ENCODE measurements around the gene ARHGAP15.

- TF ChIP-seq EZH2 (IDR thresholded peaks at IDR 0.05; ENCODE audit: low read length, missing control alignments) (no peak), CTCF (conservative IDR thresholded peaks at IDR 0.05 in 1 of 2, IDR thresholded peaks at IDR 0.05 in 1 of 2; ENCODE audit: low read depth in 1 of 2, low read length in 2 of 2) (no peak)
Observed at GRCh38 chr2:143219266-143219665, 90.0 kb downstream of the ARHGAP15 start.

Measured in fibroblast of lung (primary cell).